HepG2 (cell line): ENCODE measurements around the gene HERC4. TPM values are rescaled to one million over a fixed set of nuclear protein-coding genes. Genes with fewer than 3 reads are reported as not detected.

Experiments used
- ARID2 ChIP-seq: sonication (generic); formaldehyde crosslinking; IDR thresholded peaks from 2 replicates; pipeline ENCODE4 v1.8.1; 2022; ENCODE audit warnings: mild to moderate bottlenecking, missing genetic modification reagents, borderline replicate concordance
- ATF1 ChIP-seq: IDR thresholded peaks from 2 replicates; pipeline ENCODE4 v1.6.1; 2016; ENCODE audit warnings: mild to moderate bottlenecking, control low read depth
- IRF1 ChIP-seq: sonication (generic); formaldehyde crosslinking; IDR thresholded peaks from 2 replicates; pipeline ENCODE4 v1.4.0; 2020; ENCODE audit warnings: low read depth, mild to moderate bottlenecking, missing genetic modification reagents
- KDM5A ChIP-seq: fragments of 200-600 bp; sonication (generic); IDR thresholded peaks from 2 replicates; pipeline ENCODE4 v1.7.0; 2018; ENCODE audit warnings: antibody characterized with exemption, mild to moderate bottlenecking, low read length, borderline replicate concordance
- NPAS2 ChIP-seq: sonication (generic); formaldehyde crosslinking; IDR thresholded peaks from 2 replicates; pipeline ENCODE4 v1.8.0; 2022; ENCODE audit warnings: mild to moderate bottlenecking, missing genetic modification reagents, borderline replicate concordance
- RFX5 ChIP-seq: IDR thresholded peaks from 2 replicates; pipeline ENCODE4 v1.6.1; 2011; ENCODE audit warnings: low read depth, low read length, improper control_type of control experiment
- SMAD1 ChIP-seq: sonication (generic); formaldehyde crosslinking; IDR thresholded peaks from 2 replicates; pipeline ENCODE4 v1.4.0; 2020; ENCODE audit warnings: missing genetic modification reagents, low read depth, mild to moderate bottlenecking, borderline replicate concordance
- SNAI1 ChIP-seq: sonication (generic); formaldehyde crosslinking; IDR thresholded peaks from 2 replicates; pipeline ENCODE4 v1.5.0; 2020; ENCODE audit warnings: mild to moderate bottlenecking, missing genetic modification reagents, borderline replicate concordance
- TFDP2 ChIP-seq: sonication (generic); formaldehyde crosslinking; IDR thresholded peaks from 2 replicates; pipeline ENCODE4 v1.4.0; 2020; ENCODE audit warnings: missing genetic modification reagents
- TGIF2 ChIP-seq: IDR thresholded peaks from 2 replicates; pipeline ENCODE4 v1.6.1; 2016; ENCODE audit warnings: control low read depth, missing compliant biosample characterization
- TRIM22 ChIP-seq: fragments of 450-650 bp; IDR thresholded peaks from 2 replicates; pipeline ENCODE4 v1.6.1; 2017
- ZBTB1 ChIP-seq: sonication (generic); formaldehyde crosslinking; IDR thresholded peaks from 2 replicates; pipeline ENCODE4 v1.4.0; 2020; ENCODE audit warnings: missing genetic modification reagents, borderline replicate concordance
- ZNF136 ChIP-seq: sonication (generic); formaldehyde crosslinking; IDR thresholded peaks from 2 replicates; pipeline ENCODE4 v1.8.1; 2022; ENCODE audit warnings: low read depth, mild to moderate bottlenecking, moderate library complexity, missing genetic modification reagents
- ZNF33A ChIP-seq: sonication (generic); formaldehyde crosslinking; IDR thresholded peaks from 2 replicates; pipeline ENCODE4 v1.5.1; 2020; ENCODE audit warnings: missing genetic modification reagents, mild to moderate bottlenecking, moderate library complexity, borderline replicate concordance
- ZNF383 ChIP-seq: sonication (generic); formaldehyde crosslinking; IDR thresholded peaks from 2 replicates; pipeline ENCODE4 v1.4.0; 2020; ENCODE audit warnings: missing genetic modification reagents, mild to moderate bottlenecking, borderline replicate concordance
- ZNF510 ChIP-seq: sonication (generic); formaldehyde crosslinking; IDR thresholded peaks from 2 replicates; pipeline ENCODE4 v1.4.0; 2020; ENCODE audit warnings: low read depth, mild to moderate bottlenecking, missing genetic modification reagents
- ZNF589 ChIP-seq: sonication (generic); formaldehyde crosslinking; conservative IDR thresholded peaks from 2 replicates; pipeline ENCODE4 v1.8.0; 2022; ENCODE audit warnings: mild to moderate bottlenecking, moderate library complexity, missing genetic modification reagents
- ZNF75D ChIP-seq: sonication (generic); formaldehyde crosslinking; IDR thresholded peaks from 2 replicates; pipeline ENCODE4 v1.8.1; 2023; ENCODE audit warnings: missing genetic modification reagents, mild to moderate bottlenecking, borderline replicate concordance
- ZSCAN20 ChIP-seq: sonication (generic); formaldehyde crosslinking; IDR thresholded peaks from 2 replicates; pipeline ENCODE4 v1.4.0; 2020; ENCODE audit warnings: missing genetic modification reagents, mild to moderate bottlenecking, borderline replicate concordance
- polyA plus RNA-seq, 8 experiments: library from polyadenylated mRNA; depleted of rRNA in 3 of 8; stranded (reverse) in 7 of 8; unstranded in 1 of 8; fragments of >200 nt; fragmentation: Illumina TruSeq in 4 of 8; extraction: Trizol in 4 of 8; gene quantifications; 2 replicates each; pipeline versions ENCODE4 v1.2.1 to v1.2.3, GENCODE V29; 2011 to 2016; ENCODE audit warnings: low read depth in 4 of 8, missing spikeins in 1 of 8, mixed read lengths in 1 of 8; ENCODE audit not compliant: insufficient read depth in 1 of 8
- total RNA-seq, 5 experiments: library from RNA; depleted of rRNA; stranded (reverse); fragments of >200 nt; fragmentation: Illumina TruSeq; extraction: Trizol; gene quantifications; 2 replicates each; pipeline ENCODE4 v1.2.3, GENCODE V29; 2016; ENCODE audit warnings: low read depth in 1 of 5
- TF ChIP-seq, protein P1 (sequence below), 2 experiments: IDR thresholded peaks; 2 replicates each; pipeline ENCODE4 v1.6.1; 2011 to 2012; ENCODE audit warnings: low read length in 2 of 2, borderline replicate concordance in 1 of 2, low read depth in 1 of 2, mild to moderate bottlenecking in 1 of 2, moderate library complexity in 1 of 2

The HERC4 gene
- total and polyA plus RNA-seq, 2 of the 13 experiments (the other 11 are each of a cell fraction or from before 2014, with no cell fraction given) = 9.8 to 20.2 TPM

GRCh38 chr10:67884313-67884841 is 190.7 kb downstream of the HERC4 start, which contains the start of gene SIRT1 (continued):
- TF ChIP-seq RFX5 = no peak
- 0 out of 2 replicates have a peak, but pooled peaks have one; percentile 78 for TF ChIP-seq SNAI1 (CRISPR knock-in tag)
- TF ChIP-seq, protein P1, sequence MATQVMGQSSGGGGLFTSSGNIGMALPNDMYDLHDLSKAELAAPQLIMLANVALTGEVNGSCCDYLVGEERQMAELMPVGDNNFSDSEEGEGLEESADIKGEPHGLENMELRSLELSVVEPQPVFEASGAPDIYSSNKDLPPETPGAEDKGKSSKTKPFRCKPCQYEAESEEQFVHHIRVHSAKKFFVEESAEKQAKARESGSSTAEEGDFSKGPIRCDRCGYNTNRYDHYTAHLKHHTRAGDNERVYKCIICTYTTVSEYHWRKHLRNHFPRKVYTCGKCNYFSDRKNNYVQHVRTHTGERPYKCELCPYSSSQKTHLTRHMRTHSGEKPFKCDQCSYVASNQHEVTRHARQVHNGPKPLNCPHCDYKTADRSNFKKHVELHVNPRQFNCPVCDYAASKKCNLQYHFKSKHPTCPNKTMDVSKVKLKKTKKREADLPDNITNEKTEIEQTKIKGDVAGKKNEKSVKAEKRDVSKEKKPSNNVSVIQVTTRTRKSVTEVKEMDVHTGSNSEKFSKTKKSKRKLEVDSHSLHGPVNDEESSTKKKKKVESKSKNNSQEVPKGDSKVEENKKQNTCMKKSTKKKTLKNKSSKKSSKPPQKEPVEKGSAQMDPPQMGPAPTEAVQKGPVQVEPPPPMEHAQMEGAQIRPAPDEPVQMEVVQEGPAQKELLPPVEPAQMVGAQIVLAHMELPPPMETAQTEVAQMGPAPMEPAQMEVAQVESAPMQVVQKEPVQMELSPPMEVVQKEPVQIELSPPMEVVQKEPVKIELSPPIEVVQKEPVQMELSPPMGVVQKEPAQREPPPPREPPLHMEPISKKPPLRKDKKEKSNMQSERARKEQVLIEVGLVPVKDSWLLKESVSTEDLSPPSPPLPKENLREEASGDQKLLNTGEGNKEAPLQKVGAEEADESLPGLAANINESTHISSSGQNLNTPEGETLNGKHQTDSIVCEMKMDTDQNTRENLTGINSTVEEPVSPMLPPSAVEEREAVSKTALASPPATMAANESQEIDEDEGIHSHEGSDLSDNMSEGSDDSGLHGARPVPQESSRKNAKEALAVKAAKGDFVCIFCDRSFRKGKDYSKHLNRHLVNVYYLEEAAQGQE (IDR thresholded peaks at IDR 0.05; ENCODE audit: borderline replicate concordance in 1 of 2, low read depth in 1 of 2, low read length in 2 of 2) = peak in 1 of 2 experiments; percentile 64; a peak in 1 of 4 replicates
- no peak for TF ChIP-seq SMAD1 (CRISPR knock-in tag)
- no peak for TF ChIP-seq ZNF75D (CRISPR knock-in tag)
- TF ChIP-seq KDM5A = no peak
- TF ChIP-seq ATF1 (CRISPR knock-in tag) = no peak
- TF ChIP-seq ZNF136 (CRISPR knock-in tag) = peak; percentile 86
- TF ChIP-seq TGIF2 (CRISPR knock-in tag) = no peak; the same call in 1 of the 2 replicates
- TF ChIP-seq IRF1 = no peak
- TF ChIP-seq ZNF589 (CRISPR knock-in tag) = peak; percentile 88; the same call in 1 of the 2 replicates
- TF ChIP-seq ZNF510 (CRISPR knock-in tag) = 0 out of 2 replicates have a peak, but pooled peaks have one; percentile 42
- TF ChIP-seq ZNF383 (CRISPR knock-in tag) = no peak
- TF ChIP-seq NPAS2 (CRISPR knock-in tag) = no peak
- TF ChIP-seq ARID2 (CRISPR knock-in tag) = peak; percentile 93
- peak; percentile 97 for TF ChIP-seq TFDP2
- TF ChIP-seq ZBTB1 (CRISPR knock-in tag) = peak; percentile 82; the same call in 1 of the 2 replicates
- no peak for TF ChIP-seq TRIM22
- peak; percentile 64; the same call in 1 of the 2 replicates for TF ChIP-seq ZNF33A (CRISPR knock-in tag)
- 0 out of 2 replicates have a peak, but pooled peaks have one; percentile 68 for TF ChIP-seq ZSCAN20 (CRISPR knock-in tag)
